Measurements from ENCODE around the gene OR4F6. TPM values are rescaled to one million over a fixed set of nuclear protein-coding genes. Genes with fewer than 3 reads are reported as not detected.

The OR4F6 gene
- total RNA-seq, 1 experiment from 2014 or later: not detected

GRCh38 chr15:101810876-101811275 lies 7.6 kb downstream of the OR4F6 start:
- Histone ChIP-seq H3K18ac (ENCODE audit: insufficient read length, low read depth, low read length) (no peak overlapping the region), H3K79me1 (ENCODE audit: insufficient read depth, low read depth, low read length, poor library complexity, severe bottlenecking) (no peaks in the 10 kb centered on the region), H3T11ph (ENCODE audit: low read length) (no peak overlapping the region), H2BK120ac (ENCODE audit: low read depth, low read length, poor library complexity, severe bottlenecking) (no peak overlapping the region), H3K23me2 (ENCODE audit: insufficient read length, low read depth, low read length, poor library complexity, severe bottlenecking) (no peaks in the 10 kb centered on the region), H4K8ac (replicated peaks; ENCODE audit: insufficient read length, low read depth, low read length) (no peak overlapping the region), H3K14ac (ENCODE audit: insufficient read depth, low read length) (no peak overlapping the region), H3K27me3 (ENCODE audit: insufficient read depth, low read length) (no peaks in the 10 kb centered on the region), H2AFZ (ENCODE audit: low read length) (no peak overlapping the region), H2BK20ac (ENCODE audit: low read depth, low read length, poor library complexity, severe bottlenecking) (no peak overlapping the region), H2BK15ac (ENCODE audit: low read depth, low read length) (no peak overlapping the region), H4K20me1 (ENCODE audit: control insufficient read depth, insufficient read depth, insufficient read length) (no peaks in the 10 kb centered on the region), H3K9me3 (ENCODE audit: control insufficient read depth, low read depth, low read length) (no peaks in the 10 kb centered on the region), H3K4me2 (ENCODE audit: insufficient read depth, insufficient read length, low read length) (no peak overlapping the region), H3K27ac (ENCODE audit: insufficient read length, low read depth, low read length) (no peak overlapping the region), H4K91ac (ENCODE audit: insufficient read length, low read depth, low read length) (no peak overlapping the region), H2AK5ac (ENCODE audit: insufficient read length, low read length) (no peak overlapping the region), H2BK5ac (ENCODE audit: insufficient read length, low read length) (no peak overlapping the region), H3K4me1 (ENCODE audit: insufficient read depth, low read length) (no peaks in the 10 kb centered on the region; the same call in 1 of the 2 replicates), H4K5ac (ENCODE audit: insufficient read length, low read depth, low read length) (no peak overlapping the region), H3K23ac (ENCODE audit: insufficient read length, low read depth, low read length) (no peak overlapping the region), H3K79me2 (ENCODE audit: insufficient read depth, low read length) (no peaks in the 10 kb centered on the region), H3K4ac (ENCODE audit: low read depth, low read length) (no peak overlapping the region), H3K9ac (ENCODE audit: extremely low read depth, insufficient read length, low read length) (no peak overlapping the region), H2BK12ac (ENCODE audit: insufficient read length, low read depth, low read length) (no peak overlapping the region), H3K56ac (ENCODE audit: insufficient read length, low read depth, low read length) (no peak overlapping the region)
- Mint-ChIP-seq H3K27me3 (ENCODE audit: low read depth) (peaks cover 16% of the 10 kb centered on the region), H3K36me3 (ENCODE audit: insufficient read depth in 1 of 3, low read depth in 3 of 3) (no peaks in the 10 kb centered on the region), H3K4me1 (no peaks in the 10 kb centered on the region; a peak in 1 of 4 replicates), H3K27ac (no peak overlapping the region), H3K9me3 (no peaks in the 10 kb centered on the region; a peak in 1 of 5 replicates), H3K4me3 (no peak overlapping the region)
- WGBS (ENCODE audit: extremely low coverage, insufficient read length, low lambda C conversion rate): no CpG with 5 or more reads among the region's 3 CpGs
- TF ChIP-seq, protein P1, sequence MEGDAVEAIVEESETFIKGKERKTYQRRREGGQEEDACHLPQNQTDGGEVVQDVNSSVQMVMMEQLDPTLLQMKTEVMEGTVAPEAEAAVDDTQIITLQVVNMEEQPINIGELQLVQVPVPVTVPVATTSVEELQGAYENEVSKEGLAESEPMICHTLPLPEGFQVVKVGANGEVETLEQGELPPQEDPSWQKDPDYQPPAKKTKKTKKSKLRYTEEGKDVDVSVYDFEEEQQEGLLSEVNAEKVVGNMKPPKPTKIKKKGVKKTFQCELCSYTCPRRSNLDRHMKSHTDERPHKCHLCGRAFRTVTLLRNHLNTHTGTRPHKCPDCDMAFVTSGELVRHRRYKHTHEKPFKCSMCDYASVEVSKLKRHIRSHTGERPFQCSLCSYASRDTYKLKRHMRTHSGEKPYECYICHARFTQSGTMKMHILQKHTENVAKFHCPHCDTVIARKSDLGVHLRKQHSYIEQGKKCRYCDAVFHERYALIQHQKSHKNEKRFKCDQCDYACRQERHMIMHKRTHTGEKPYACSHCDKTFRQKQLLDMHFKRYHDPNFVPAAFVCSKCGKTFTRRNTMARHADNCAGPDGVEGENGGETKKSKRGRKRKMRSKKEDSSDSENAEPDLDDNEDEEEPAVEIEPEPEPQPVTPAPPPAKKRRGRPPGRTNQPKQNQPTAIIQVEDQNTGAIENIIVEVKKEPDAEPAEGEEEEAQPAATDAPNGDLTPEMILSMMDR (conservative IDR thresholded peaks at IDR 0.05): no peak
- DNase-seq: no peak
